SK-N-SH (cell line): ENCODE measurements around the gene OST4.
A peak's percentile ranks its signal among the peaks of the same experiment; 100 is the strongest.

Experiments
- MXI1 ChIP-seq: IDR thresholded peaks from 2 replicates; pipeline ENCODE4 v1.6.1; 2012; ENCODE audit warnings: mild to moderate bottlenecking, low read depth, low read length, improper control_type of control experiment
- POLR2AphosphoS5 ChIP-seq: IDR thresholded peaks from 2 replicates; pipeline ENCODE4 v1.6.1; 2012; ENCODE audit warnings: low read depth, low read length
- REST ChIP-seq: IDR thresholded peaks from 2 replicates; pipeline ENCODE4 v1.6.1; 2012; ENCODE audit warnings: mild to moderate bottlenecking, low read depth, low read length, moderate library complexity
- SIN3A ChIP-seq: IDR thresholded peaks from 2 replicates; pipeline ENCODE4 v1.6.1; 2012; ENCODE audit warnings: low read depth, mild to moderate bottlenecking, low read length, moderate library complexity, borderline replicate concordance

GRCh38 chr2:27065128-27065527, 6.3 kb downstream of the OST4 start:
- TF ChIP-seq MXI1 (no peak), SIN3A (no peak), POLR2AphosphoS5 (0 out of 2 replicates have a peak, but pooled peaks have one; percentile 11), REST (no peak)
